C4-2B (cell line): ENCODE data around the gene SLC27A4.

Source experiments
- ZFX ChIP-seq: fragments of 450-650 bp; IDR thresholded peaks from 2 replicates; pipeline ENCODE4 v1.6.1; 2017
- TF ChIP-seq, protein P1 (sequence below): fragments of 450-650 bp; conservative IDR thresholded peaks from 2 replicates; pipeline ENCODE4 v1.5.1; 2017; ENCODE audit warnings: mild to moderate bottlenecking

DNA sequence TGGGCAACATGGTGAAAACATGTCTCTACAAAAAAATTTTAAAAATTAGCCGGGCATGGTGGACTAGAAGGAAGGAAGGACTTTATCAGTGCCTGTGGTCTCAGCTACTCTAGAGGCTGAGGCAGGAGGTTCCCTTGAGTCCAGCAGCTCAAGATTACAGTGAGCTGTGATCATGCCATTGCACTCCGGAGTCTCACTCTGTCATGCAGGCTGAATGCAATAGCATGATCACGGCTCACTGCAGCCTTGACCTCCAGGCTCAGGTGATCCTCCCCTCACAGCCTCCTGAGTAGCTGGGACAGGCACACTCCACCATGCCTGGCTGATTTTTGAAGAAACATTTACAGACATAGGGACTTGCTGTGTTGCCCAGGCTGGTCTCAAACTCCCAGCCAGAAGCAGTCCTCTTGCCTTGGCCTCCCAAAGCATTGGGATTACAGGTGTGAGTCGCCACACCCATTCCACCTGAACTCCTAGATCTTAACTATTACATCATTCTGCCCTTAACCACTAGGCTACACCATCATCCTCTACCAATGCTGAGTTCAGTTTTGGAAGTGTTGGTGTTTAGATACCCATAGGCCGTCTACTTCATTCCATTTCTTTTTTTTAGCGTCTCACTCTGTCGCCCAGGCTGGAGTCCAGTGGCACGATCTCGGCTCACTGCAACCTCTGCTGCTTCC, 28.8 kb downstream of the SLC27A4 start:
- TF ChIP-seq, protein P1, sequence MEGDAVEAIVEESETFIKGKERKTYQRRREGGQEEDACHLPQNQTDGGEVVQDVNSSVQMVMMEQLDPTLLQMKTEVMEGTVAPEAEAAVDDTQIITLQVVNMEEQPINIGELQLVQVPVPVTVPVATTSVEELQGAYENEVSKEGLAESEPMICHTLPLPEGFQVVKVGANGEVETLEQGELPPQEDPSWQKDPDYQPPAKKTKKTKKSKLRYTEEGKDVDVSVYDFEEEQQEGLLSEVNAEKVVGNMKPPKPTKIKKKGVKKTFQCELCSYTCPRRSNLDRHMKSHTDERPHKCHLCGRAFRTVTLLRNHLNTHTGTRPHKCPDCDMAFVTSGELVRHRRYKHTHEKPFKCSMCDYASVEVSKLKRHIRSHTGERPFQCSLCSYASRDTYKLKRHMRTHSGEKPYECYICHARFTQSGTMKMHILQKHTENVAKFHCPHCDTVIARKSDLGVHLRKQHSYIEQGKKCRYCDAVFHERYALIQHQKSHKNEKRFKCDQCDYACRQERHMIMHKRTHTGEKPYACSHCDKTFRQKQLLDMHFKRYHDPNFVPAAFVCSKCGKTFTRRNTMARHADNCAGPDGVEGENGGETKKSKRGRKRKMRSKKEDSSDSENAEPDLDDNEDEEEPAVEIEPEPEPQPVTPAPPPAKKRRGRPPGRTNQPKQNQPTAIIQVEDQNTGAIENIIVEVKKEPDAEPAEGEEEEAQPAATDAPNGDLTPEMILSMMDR = no peak
- no peak for TF ChIP-seq ZFX
